ENCODE data around the gene CDCA8.

CDCA8 gene

DNA sequence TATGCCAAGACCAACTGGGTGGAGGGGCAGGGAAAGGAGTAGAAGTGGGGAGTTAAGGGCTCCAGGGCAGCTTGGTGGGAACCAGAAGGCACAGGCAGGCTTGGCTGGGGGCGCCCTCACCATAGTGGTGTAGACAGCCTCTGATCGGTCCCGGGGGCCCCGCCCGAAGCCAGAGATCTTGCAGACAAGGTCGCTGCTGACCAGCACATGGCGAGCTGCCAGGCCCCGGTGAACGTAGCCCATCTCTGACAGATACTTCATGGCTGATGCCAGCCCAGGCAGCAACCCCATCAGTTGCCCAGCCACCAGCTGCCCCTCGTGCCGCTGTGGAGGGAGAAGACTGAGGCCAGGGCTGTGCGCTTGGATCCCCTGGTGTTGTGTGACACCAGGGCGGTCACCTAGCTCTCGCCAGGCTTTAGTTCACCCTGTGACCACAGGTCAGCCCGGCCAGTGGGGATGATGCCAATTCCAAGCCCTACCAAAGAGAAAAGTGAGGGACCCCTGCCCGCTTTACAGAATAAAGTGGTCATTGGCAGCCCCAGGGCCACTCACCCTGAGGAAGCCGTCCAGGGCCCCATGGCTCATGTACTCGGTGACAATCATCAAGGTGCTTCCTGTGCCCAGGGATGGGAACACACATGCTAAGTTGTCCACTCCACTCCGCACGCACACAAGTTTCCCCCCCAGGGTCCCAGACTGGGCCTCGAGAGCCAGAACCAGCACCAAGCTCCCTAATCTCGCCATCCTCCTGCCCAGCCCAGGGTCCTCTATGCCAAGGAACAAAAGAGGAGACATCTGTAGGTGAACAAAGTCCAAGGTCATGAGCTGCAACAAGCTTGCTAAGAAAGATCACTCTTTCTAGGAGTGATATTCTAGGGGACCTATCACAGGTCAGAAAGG lies 28.2 kb downstream of the CDCA8 start:
- Histone ChIP-seq H3K36me3 (ENCODE audit: low read length) (no peaks in the 10 kb centered on the region), H3K9me2 (replicated peaks; ENCODE audit: insufficient read depth, low read length) (no peaks in the 10 kb centered on the region), H3K9me3 (ENCODE audit: insufficient read depth, low read length) (no peaks in the 10 kb centered on the region), H2AFZ (ENCODE audit: low read depth, low read length, severe bottlenecking) (no peak overlapping the region), H3K27me3 (ENCODE audit: low read length) (no peaks in the 10 kb centered on the region), H3K9ac (ENCODE audit: low read length) (no peak overlapping the region), H3F3A (ENCODE audit: insufficient read depth) (no peaks in the 10 kb centered on the region), H3K27ac (ENCODE audit: low read depth, low read length) (no peak overlapping the region), H3K4me3 (ENCODE audit: insufficient read depth, low read length, poor library complexity, severe bottlenecking) (no peak overlapping the region), H3K4me2 (ENCODE audit: low read depth, low read length, poor library complexity, severe bottlenecking) (no peak overlapping the region), H3K79me2 (ENCODE audit: insufficient read depth, low read length) (no peaks in the 10 kb centered on the region), H4K20me1 (ENCODE audit: low read depth, low read length) (no peaks in the 10 kb centered on the region)
- TF ChIP-seq, protein P1, sequence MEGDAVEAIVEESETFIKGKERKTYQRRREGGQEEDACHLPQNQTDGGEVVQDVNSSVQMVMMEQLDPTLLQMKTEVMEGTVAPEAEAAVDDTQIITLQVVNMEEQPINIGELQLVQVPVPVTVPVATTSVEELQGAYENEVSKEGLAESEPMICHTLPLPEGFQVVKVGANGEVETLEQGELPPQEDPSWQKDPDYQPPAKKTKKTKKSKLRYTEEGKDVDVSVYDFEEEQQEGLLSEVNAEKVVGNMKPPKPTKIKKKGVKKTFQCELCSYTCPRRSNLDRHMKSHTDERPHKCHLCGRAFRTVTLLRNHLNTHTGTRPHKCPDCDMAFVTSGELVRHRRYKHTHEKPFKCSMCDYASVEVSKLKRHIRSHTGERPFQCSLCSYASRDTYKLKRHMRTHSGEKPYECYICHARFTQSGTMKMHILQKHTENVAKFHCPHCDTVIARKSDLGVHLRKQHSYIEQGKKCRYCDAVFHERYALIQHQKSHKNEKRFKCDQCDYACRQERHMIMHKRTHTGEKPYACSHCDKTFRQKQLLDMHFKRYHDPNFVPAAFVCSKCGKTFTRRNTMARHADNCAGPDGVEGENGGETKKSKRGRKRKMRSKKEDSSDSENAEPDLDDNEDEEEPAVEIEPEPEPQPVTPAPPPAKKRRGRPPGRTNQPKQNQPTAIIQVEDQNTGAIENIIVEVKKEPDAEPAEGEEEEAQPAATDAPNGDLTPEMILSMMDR (IDR thresholded peaks at IDR 0.05; ENCODE audit: insufficient read depth, low read length, poor library complexity, severe bottlenecking), result no peak
- no peak for TF ChIP-seq EZH2phosphoT487 (conservative IDR thresholded peaks at IDR 0.05; ENCODE audit: low read length)

DNA sequence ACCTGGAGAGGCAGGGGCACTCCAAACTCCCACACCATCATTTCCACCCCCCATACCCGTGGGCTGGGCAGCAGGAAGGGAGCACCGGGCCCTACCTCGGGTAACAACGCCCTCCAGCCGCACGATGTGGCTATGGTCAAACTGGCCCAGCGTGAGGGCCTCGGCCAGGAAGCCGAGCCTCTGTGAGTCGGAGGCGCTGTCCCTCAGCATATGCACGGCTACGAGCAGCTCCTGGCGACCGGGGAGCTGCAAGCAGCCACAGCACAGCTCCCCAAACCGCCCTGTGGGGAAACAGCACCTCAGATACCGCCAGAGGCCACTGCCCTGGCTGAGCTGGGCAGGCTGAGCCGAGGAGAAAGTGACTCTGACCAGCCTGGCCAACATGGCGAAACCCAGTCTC lies 29.2 kb downstream of the CDCA8 start:
- H3K9me2 ChIP-seq (replicated peaks; ENCODE audit: insufficient read depth, low read length), result no peaks in the 10 kb centered on the region
- no peaks in the 10 kb centered on the region for H3F3A ChIP-seq (ENCODE audit: insufficient read depth)
- no peak for TF ChIP-seq EZH2phosphoT487 (conservative IDR thresholded peaks at IDR 0.05; ENCODE audit: low read length)
- TF ChIP-seq, protein P1 (IDR thresholded peaks at IDR 0.05; ENCODE audit: insufficient read depth, low read length, poor library complexity, severe bottlenecking), result no peak
- no peaks in the 10 kb centered on the region for H3K36me3 ChIP-seq (ENCODE audit: low read length)
- H3K4me3 ChIP-seq (ENCODE audit: insufficient read depth, low read length, poor library complexity, severe bottlenecking), result no peak overlapping the region
- H3K27me3 ChIP-seq (ENCODE audit: low read length), result no peaks in the 10 kb centered on the region
- H3K27ac ChIP-seq (ENCODE audit: low read depth, low read length), result no peak overlapping the region
- no peak overlapping the region for H3K4me2 ChIP-seq (ENCODE audit: low read depth, low read length, poor library complexity, severe bottlenecking)
- H2AFZ ChIP-seq (ENCODE audit: low read depth, low read length, severe bottlenecking), result no peak overlapping the region
- H3K9ac ChIP-seq (ENCODE audit: low read length), result no peak overlapping the region
- no peaks in the 10 kb centered on the region for H4K20me1 ChIP-seq (ENCODE audit: low read depth, low read length)
- H3K79me2 ChIP-seq (ENCODE audit: insufficient read depth, low read length), result no peaks in the 10 kb centered on the region
- H3K9me3 ChIP-seq (ENCODE audit: insufficient read depth, low read length), result no peaks in the 10 kb centered on the region

DNA sequence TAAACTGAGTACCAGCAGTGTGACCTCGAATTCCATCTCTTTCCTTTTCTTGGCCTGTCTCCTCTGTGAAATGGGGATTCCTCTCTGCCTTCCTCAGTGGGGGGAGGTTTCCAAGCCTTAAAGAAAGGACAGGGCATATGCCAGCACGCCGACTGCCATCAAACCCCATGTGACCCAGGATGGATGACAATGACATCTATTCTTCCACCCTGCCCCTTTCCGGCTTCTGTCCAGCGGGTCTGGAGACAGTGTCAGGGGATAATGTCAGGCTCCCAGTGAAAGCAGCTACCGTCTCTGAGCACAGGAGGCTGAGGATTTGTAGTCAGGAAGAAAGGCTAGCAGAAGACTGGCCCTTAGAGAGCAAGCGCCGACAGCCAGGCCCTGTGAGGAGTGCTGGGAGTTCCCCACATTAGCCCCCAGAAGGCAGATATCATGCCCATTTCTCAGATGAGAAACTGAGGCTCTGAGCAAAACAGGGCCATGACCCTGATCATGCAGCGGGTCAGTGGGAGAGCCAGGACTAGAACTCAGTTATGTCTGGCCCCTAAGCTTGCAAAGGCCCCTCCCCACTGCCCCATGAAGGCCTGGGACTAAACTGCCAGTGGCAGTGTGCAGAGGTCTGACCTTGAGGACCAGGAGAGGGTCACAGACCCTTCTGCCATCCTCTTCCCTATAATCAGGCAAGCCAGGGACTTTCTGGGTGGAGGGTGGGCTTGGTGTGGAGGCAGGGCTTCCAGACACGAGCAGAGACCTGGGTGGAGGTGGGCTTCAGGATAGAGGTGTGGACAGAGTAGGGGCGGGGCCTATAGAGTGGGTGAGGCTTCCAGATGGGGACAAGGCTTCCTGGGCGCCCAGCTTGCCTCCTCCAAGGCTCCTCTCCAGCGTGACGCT lies 30.1 kb downstream of the CDCA8 start:
- no peak overlapping the region for H3K27ac ChIP-seq (ENCODE audit: low read depth, low read length)
- H3K4me2 ChIP-seq (ENCODE audit: low read depth, low read length, poor library complexity, severe bottlenecking), result no peak overlapping the region
- H4K20me1 ChIP-seq (ENCODE audit: low read depth, low read length), result no peaks in the 10 kb centered on the region
- H3K9me3 ChIP-seq (ENCODE audit: insufficient read depth, low read length), result no peaks in the 10 kb centered on the region
- no peaks in the 10 kb centered on the region for H3K36me3 ChIP-seq (ENCODE audit: low read length)
- H2AFZ ChIP-seq (ENCODE audit: low read depth, low read length, severe bottlenecking), result no peak overlapping the region
- H3K9ac ChIP-seq (ENCODE audit: low read length), result no peak overlapping the region
- no peak overlapping the region for H3K4me3 ChIP-seq (ENCODE audit: insufficient read depth, low read length, poor library complexity, severe bottlenecking)
- no peaks in the 10 kb centered on the region for H3K27me3 ChIP-seq (ENCODE audit: low read length)
- TF ChIP-seq EZH2phosphoT487 (conservative IDR thresholded peaks at IDR 0.05; ENCODE audit: low read length), result no peak
- TF ChIP-seq, protein P1 (IDR thresholded peaks at IDR 0.05; ENCODE audit: insufficient read depth, low read length, poor library complexity, severe bottlenecking), result no peak
- no peaks in the 10 kb centered on the region for H3F3A ChIP-seq (ENCODE audit: insufficient read depth)
- no peaks in the 10 kb centered on the region for H3K79me2 ChIP-seq (ENCODE audit: insufficient read depth, low read length)
- no peaks in the 10 kb centered on the region for H3K9me2 ChIP-seq (replicated peaks; ENCODE audit: insufficient read depth, low read length)
